Aorta (tissue), 5 donors: Measurements from ENCODE around the gene HPX. TPM values are rescaled to one million over a fixed set of nuclear protein-coding genes. Genes with fewer than 3 reads are reported as not detected.

Experiments
- ATAC-seq: fragments of 200-7000 bp; cut with Tn5 transposase; one replicate; pipeline ENCODE4 v1.9.1; 2022; ENCODE audit warnings: moderate library complexity; ENCODE audit not compliant: low FRiP score
- DNase-seq, 2 donors: peaks; one replicate each; pipeline ENCODE4 v3.0.0-alpha.2; 2020
- H3K27ac ChIP-seq, 2 donors: one replicate each; pipeline ENCODE4 v1.5.1; 2013; ENCODE audit warnings: low read length in 2 of 2, mild to moderate bottlenecking in 2 of 2, moderate library complexity in 2 of 2, control low read depth in 1 of 2, inconsistent platforms in 1 of 2, low read depth in 1 of 2
- H3K27me3 ChIP-seq, 2 donors: one replicate each; pipeline ENCODE4 v1.6.1; 2013; ENCODE audit warnings: control low read depth in 1 of 2, low read length in 1 of 2, mild to moderate bottlenecking in 1 of 2, moderate library complexity in 1 of 2; ENCODE audit not compliant: insufficient read depth in 2 of 2, control insufficient read depth in 1 of 2
- H3K36me3 ChIP-seq, 2 donors: one replicate each; pipeline ENCODE4 v1.6.1; 2013; ENCODE audit warnings: control low read depth in 1 of 2, low read length in 1 of 2, mild to moderate bottlenecking in 1 of 2; ENCODE audit not compliant: insufficient read depth in 2 of 2, control insufficient read depth in 1 of 2
- H3K4me1 ChIP-seq, 2 donors: one replicate each; pipeline ENCODE4 v1.6.1; 2013; ENCODE audit warnings: low read length in 2 of 2, control low read depth in 1 of 2, mild to moderate bottlenecking in 1 of 2, moderate library complexity in 1 of 2; ENCODE audit not compliant: insufficient read depth in 2 of 2, control insufficient read depth in 1 of 2
- H3K4me3 ChIP-seq, 2 donors: one replicate each; pipeline ENCODE4 v1.5.1; 2013; ENCODE audit warnings: low read length in 2 of 2, control low read depth in 1 of 2, mild to moderate bottlenecking in 1 of 2
- H3K9me3 ChIP-seq: one replicate; pipeline ENCODE4 v1.6.1; 2013; ENCODE audit warnings: mild to moderate bottlenecking, low read length; ENCODE audit not compliant: control insufficient read depth
- WGBS, 2 donors: extraction: QIAGEN DNeasy Blood & Tissue Kit; methylation state at CpG; one replicate each; pipeline ENCODE4 v1.1.7; 2013; 5-methylcytosine and 5-hydroxymethylcytosine counted together
- intact Hi-C, 2 donors: fragments of 100-400 bp; cut with DNase I; formaldehyde crosslinking; loops; one replicate each; pipeline versions ENCODE4 v1.14.2 to v1.15.0; 2022
- polyA plus RNA-seq, 2 donors: library from polyadenylated mRNA; stranded (reverse); fragments of 200-250 nt; gene quantifications; one replicate each; pipeline ENCODE4 v1.2.3, GENCODE V29; 2013
- total RNA-seq, 2 donors: library from RNA; stranded (reverse); fragmentation: NEBNext Ultra II Directional; extraction: Animal tissue kit (Norgen Biotek cat#: 25700); gene quantifications; one replicate each; pipeline ENCODE4 v1.2.1, GENCODE V29; 2021
- donor health status: healthy with polysubstance abuse.
- donor health status: Bipolar disorder and iron deficiency.
- donor health status: DM: no; HTN: no; CAD: no.
- donor health status: DM: no; HTN: no; CAD: no.
- donor health status: DM: yes; HTN: yes; CAD: no.

The HPX gene
- total and polyA plus RNA-seq, 4 donors = 0.50 to 6.0 (median 2.0) TPM

DNA sequence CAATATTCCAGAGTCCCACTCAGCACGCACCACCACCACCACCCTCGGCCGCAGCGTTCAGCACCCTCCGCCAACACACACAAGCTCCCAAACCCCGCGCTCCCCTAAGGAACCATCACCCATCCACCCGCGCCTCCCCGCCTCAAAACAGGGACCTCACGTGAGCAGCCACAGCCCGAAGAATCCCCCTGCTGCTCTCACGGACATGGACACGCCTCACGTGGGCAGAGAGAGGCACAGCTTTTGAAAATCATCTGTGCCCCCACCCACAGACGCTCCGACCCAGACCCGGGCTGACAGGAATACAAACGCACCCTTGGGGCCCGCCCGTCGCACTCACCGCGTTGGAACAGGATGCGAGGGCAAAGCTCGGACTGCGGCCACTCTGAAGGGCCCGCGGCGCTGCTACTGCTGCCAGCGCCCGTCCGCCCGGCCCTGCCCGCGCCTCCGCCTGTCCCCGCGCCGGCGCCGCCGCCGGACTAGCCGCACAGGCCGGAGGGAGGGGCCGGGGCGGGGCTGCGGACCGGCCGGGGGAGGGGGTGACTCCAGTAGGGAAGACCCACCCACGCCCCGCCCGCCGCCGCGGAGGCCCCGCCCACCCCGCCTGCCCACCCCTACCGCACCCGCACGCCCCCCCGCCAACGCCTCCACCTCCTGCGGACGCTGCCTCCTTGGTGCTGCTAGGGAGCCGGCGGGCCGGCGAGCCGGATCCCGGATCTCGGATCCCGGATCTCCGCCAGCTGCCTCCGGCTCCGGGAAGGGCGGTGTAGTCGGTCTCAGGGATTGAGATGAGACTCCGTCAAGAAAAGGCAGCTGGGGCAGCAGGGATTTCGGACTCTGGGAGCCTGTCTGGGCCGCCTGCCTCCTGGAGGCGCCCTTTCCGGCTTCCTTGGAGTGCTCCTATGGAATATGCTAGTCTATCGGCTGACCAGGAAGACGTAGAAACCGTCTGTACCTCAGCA, 32.9 kb upstream of the HPX start, which contains the start of gene TRIM3:
TRIM3 (minus strand) TSS at position 491 of the 962 bp plus-strand sequence. CDS start 8,246 bp downstream, outside the sequence.
- Histone ChIP-seq H3K9me3 (no peaks in the 10 kb centered on the region), H3K4me1 (no peaks in the 10 kb centered on the region), H3K4me3 (peak within 1 kb of the TSS; percentile 57 to 68), H3K27ac (peak within 1 kb of the TSS; percentile 62 to 90), H3K27me3 (no peaks in the 10 kb centered on the region), H3K36me3 (peaks cover 0 to 2% of the 10 kb centered on the region in 2 donors)
- WGBS, 2 donors = 0 to 1% methylated on average over 53 to 87 of the region's 87 CpGs
- peak; percentile 93 for ATAC-seq
- peak; percentile 95 to 99 for DNase-seq
- intact Hi-C loops = loop anchor here in 1 of 2 donors (5.0 kb wide), 1 partner anchor 36 kb away; no protein-coding TSS in a partner anchor

DNA sequence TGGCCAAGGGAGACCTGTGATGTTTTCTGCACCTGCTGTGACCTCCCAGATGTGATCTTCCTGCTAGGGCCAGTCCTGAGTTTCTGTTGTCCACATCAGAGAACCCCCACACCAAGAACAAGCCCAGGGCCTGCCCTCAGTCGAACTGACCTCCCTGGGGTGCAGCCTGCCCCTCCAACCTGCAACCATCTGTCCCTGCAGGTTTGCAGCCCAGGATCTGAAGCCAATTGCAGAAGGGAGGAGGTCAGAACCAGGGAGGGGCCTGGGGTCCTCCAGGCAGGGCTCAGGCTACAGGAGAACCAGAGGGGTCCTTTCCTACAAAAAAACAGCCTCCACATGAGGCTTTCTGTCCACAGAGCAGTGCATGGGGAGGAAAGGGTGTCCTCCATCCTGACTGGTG, 32.1 kb upstream of the HPX start:
- H3K4me1 ChIP-seq = no peaks in the 10 kb centered on the region
- no peaks in the 10 kb centered on the region for H3K36me3 ChIP-seq
- 0 to 13% methylated on average over 1 of the region's 1 CpG for WGBS, 2 donors
- no peaks in the 10 kb centered on the region for H3K27me3 ChIP-seq
- no peaks in the 10 kb centered on the region for H3K9me3 ChIP-seq
- ATAC-seq (no peak), DNase-seq (no peak)
- intact Hi-C loops = loop anchor here in 1 of 2 donors (5.0 kb wide), 1 partner anchor 36 kb away; no protein-coding TSS in a partner anchor
- peak overlapping the region; percentile 29 to 68 for H3K4me3 ChIP-seq
- H3K27ac ChIP-seq = no peak overlapping the region

DNA sequence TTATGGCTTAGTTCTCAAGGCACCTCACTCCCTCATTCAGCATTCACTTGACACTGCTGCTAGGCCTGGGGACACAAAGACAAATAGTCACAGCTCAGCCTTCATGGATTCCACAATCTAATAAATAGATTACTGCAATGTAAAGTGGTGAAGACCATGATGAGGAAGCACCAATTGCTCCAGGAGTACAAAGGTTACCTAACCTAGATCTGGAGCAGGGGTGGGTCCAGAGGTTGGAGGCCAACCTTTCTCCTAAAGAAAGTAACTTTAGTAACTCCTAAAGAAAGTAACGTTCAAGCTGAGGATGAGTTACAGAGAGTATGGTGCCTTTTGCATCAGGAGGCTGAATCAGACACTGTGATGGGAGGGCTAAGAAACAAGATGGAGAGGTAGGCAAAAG, 28.8 kb upstream of the HPX start:
- Histone ChIP-seq H3K27me3 (no peaks in the 10 kb centered on the region), H3K4me1 (no peaks in the 10 kb centered on the region), H3K36me3 (no peaks in the 10 kb centered on the region), H3K4me3 (no peak overlapping the region), H3K27ac (peak overlapping the region in 1 of 2 donors; percentile 20), H3K9me3 (no peaks in the 10 kb centered on the region)
- DNase-seq (no peak), ATAC-seq (no peak)
- intact Hi-C loops = no loop called here
- WGBS, 2 donors = 88 to 97% methylated on average over 1 of the region's 1 CpG

DNA sequence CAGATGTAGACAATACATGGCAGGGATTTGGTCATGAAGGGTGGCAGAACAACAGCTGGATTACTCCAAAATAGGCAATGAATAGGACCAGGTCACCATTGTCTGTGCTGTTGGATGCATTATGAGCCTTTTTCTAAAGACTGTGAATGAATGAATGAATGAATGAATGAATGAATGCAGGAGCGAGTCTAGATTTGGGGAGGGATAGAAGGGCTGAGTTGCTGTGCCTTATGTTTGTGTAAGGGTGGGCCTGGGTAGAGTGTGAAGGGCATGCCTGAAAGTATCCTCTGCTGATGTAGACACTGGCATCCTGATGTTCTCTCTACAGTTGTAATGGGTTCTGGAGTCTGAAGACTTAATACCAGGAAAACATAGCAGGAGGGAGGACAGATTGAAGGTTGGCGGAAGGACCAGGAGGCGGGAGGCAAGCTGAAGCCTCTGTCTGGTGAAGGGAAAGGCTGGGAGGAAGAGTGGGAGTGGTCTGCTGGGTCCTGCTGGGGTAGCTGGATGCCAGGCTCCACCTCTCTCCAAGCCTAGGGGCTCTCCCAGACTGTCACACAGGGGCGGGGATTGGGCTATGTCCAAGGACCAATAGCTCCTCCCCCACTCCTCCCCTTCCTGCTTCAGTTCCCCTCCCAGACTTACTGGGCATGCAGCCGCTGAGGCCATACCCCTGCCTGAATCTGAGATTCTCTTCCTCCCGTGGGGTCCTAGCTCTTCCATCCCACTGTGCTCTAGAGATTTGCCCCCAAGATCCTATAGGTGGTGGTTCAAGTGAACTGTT, 28.1 kb upstream of the HPX start:
- Histone ChIP-seq H3K36me3 (no peaks in the 10 kb centered on the region), H3K27ac (peak overlapping the region in 1 of 2 donors; percentile 20), H3K27me3 (no peaks in the 10 kb centered on the region), H3K9me3 (no peaks in the 10 kb centered on the region), H3K4me1 (no peaks in the 10 kb centered on the region), H3K4me3 (no peak overlapping the region)
- ATAC-seq (peak; percentile 91), DNase-seq (peak; percentile 96)
- intact Hi-C loops = no loop called here
- WGBS, 2 donors = 25 to 33% methylated on average over 6 of the region's 6 CpGs

DNA sequence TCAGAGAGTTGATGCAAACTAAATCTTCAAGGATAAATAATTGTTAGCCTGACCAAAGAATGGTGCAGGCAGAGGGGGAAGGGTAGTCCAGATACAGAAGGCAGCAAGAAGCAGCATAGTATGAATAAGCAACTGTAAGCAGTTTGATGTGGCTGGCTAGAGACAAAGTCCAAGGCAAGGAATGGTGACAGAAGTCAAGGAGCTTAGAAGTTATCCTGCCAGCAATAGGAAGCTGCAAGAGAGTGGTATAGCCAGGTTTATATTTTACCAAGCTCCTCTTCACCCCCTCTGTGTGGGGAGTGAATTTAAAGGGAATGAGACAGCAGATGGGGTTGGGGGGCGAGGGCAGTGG, 18.3 kb upstream of the HPX start:
- no peaks in the 10 kb centered on the region for H3K4me1 ChIP-seq
- no peaks in the 10 kb centered on the region for H3K27me3 ChIP-seq
- ATAC-seq = no peak
- WGBS, 2 donors = 82 to 94% methylated on average over 1 of the region's 1 CpG
- intact Hi-C loops = no loop called here
- no peaks in the 10 kb centered on the region for H3K9me3 ChIP-seq
- DNase-seq = no peak
- H3K36me3 ChIP-seq = peaks cover 4 to 10% of the 10 kb centered on the region in 2 donors
- no peak overlapping the region for H3K27ac ChIP-seq
- H3K4me3 ChIP-seq = no peak overlapping the region

DNA sequence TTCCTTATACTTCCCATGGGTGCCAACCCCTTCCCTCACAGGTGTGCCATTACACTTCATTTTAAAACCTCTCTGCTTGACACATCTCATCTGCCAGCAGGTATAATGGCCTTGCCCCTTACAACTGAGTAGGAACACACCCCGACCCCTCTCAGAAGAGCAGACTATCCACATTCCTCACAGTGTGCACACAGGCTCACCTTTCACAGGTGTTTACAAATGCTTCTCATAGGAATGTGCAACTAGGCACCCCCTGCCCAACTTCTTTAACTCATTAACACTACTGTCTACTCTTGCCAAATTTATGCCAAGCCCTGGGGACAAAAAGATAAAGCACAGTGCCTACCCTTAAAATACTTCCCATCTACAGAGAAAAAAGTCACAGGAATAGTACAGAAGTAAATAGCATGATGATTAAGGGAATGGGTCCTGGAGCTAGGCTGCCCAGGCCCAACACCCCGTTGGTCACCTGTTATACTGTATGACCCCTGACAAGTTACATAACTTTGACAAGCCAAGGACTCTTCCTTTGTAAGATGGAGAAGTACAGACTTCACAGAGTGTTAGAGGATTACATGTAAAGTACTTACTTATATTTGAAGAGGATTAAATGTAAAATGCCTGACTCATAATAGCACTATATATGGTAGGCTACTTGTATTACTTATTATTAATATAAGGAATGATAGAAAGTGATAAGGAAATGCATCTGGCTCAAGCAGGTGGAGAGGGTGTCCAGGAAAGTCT, 17.7 kb upstream of the HPX start:
- 88 to 93% methylated on average over 2 of the region's 2 CpGs for WGBS, 2 donors
- no peak for DNase-seq
- Histone ChIP-seq H3K4me3 (no peak overlapping the region), H3K4me1 (no peaks in the 10 kb centered on the region), H3K9me3 (no peaks in the 10 kb centered on the region), H3K36me3 (peaks cover 4 to 10% of the 10 kb centered on the region in 2 donors), H3K27me3 (no peaks in the 10 kb centered on the region), H3K27ac (no peak overlapping the region)
- intact Hi-C loops = no loop called here
- ATAC-seq = no peak

DNA sequence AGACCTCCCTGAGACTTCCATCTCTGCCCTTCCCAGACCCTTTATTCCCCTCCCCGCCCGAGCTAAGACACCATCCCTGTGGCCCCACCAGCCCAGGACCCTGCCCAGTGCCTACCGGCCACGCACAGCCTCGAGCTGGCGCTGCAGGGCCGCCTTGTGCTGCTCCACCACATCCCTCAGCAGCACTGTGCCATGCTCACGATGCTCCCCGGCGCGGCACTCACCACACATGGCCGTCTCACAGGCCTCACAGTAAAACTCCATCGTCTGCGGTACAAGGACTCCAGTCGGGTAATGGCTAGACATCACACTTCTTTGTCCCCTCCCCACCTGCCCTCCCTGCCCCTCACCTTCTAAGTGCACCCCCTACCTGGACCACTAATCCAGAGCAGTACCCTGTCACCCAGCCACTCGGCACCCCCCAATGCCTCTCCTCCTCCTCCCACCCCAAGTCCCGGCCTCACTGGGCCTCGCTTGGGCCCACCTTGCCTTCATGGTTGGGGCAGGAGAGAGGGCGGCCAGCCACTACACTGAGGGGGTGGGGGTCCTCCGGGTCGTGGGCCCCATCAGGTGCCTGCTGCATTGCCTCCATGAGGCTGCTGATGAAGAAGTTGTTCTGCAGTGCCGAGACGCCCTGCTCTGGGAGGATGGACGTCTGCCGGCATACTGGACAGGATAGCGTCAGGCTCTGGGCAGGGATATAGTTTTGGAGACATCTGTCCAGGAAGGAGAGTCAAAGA, 17.0 kb upstream of the HPX start:
- H3K36me3 ChIP-seq = peaks cover 4 to 10% of the 10 kb centered on the region in 2 donors
- DNase-seq = no peak
- peak; percentile 15 for ATAC-seq
- no peaks in the 10 kb centered on the region for H3K9me3 ChIP-seq
- no peaks in the 10 kb centered on the region for H3K4me1 ChIP-seq
- no peak overlapping the region for H3K4me3 ChIP-seq
- no peak overlapping the region for H3K27ac ChIP-seq
- no peaks in the 10 kb centered on the region for H3K27me3 ChIP-seq
- intact Hi-C loops = no loop called here
- WGBS, 2 donors = 92 to 93% methylated on average over 25 to 26 of the region's 26 CpGs
